Heart left ventricle (tissue), 16 donors: ENCODE data around the gene PPP1R9A. TPM values are rescaled to one million over a fixed set of nuclear protein-coding genes. Genes with fewer than 3 reads are reported as not detected.
A peak's percentile ranks its signal among the peaks of the same experiment; 100 is the strongest.

ENCODE experiments used
- ATAC-seq, 4 donors: fragments of 200-7000 bp; cut with Tn5 transposase; one replicate each; pipeline ENCODE4 v1.9.1; 2020 to 2022; ENCODE audit warnings: moderate library complexity in 4 of 4, mild to moderate bottlenecking in 3 of 4, moderate number of reproducible peaks in 1 of 4
- DNase-seq, 5 donors: peaks; one replicate each; pipeline ENCODE4 v3.0.0-alpha.2; 2020
- H3K27ac ChIP-seq, 12 donors: fragments of 200-600 bp; sonication (generic) in 4 of 12; one replicate each; pipeline versions ENCODE4 v1.5.0 to v1.8.0; 2016 to 2022; ENCODE audit warnings: mild to moderate bottlenecking in 2 of 12
- H3K27me3 ChIP-seq, 9 donors: fragments of 200-600 bp; sonication (generic) in 2 of 9; one replicate each; pipeline versions ENCODE4 v1.5.1 to v1.8.0; 2016 to 2022; ENCODE audit warnings: mild to moderate bottlenecking in 3 of 9
- H3K36me3 ChIP-seq, 9 donors: fragments of 200-600 bp; sonication (generic) in 2 of 9; one replicate each; pipeline versions ENCODE4 v1.5.0 to v1.8.0; 2018 to 2022; ENCODE audit warnings: mild to moderate bottlenecking in 2 of 9
- H3K4me1 ChIP-seq, 12 donors: fragments of 200-600 bp; sonication (generic) in 4 of 12; one replicate each; pipeline versions ENCODE4 v1.5.0 to v1.8.0; 2016 to 2022; ENCODE audit warnings: mild to moderate bottlenecking in 3 of 12
- H3K4me3 ChIP-seq, 12 donors: fragments of 200-600 bp; sonication (generic) in 4 of 12; one replicate each; pipeline versions ENCODE4 v1.5.0 to v1.8.0; 2017 to 2022; ENCODE audit warnings: mild to moderate bottlenecking in 9 of 12, moderate library complexity in 4 of 12
- H3K9me3 ChIP-seq, 12 donors: fragments of 200-600 bp; sonication (generic) in 4 of 12; one replicate each; pipeline versions ENCODE4 v1.5.0 to v1.8.0; 2016 to 2022; ENCODE audit warnings: mild to moderate bottlenecking in 1 of 12
- POLR2A ChIP-seq, 2 donors: fragments of 450-650 bp; IDR thresholded peaks; one replicate each; pipeline ENCODE4 v1.6.1; 2017; ENCODE audit warnings: antibody characterized with exemption in 2 of 2, mild to moderate bottlenecking in 2 of 2, moderate library complexity in 2 of 2
- WGBS, 4 donors: extraction: QIAGEN DNeasy Blood & Tissue Kit in 2 of 4; methylation state at CpG; one replicate each; pipeline versions ENCODE4 v1.1.5 to v1.1.7; 2013 to 2018; 5-methylcytosine and 5-hydroxymethylcytosine counted together
- intact Hi-C, 10 donors: fragments of 100-400 bp; cut with DNase I; formaldehyde crosslinking; loops; one replicate each; pipeline versions ENCODE4 v1.11.1 to v1.14.2; 2022
- polyA plus RNA-seq, 2 donors: library from polyadenylated mRNA; stranded (reverse); fragments of 200-250 nt; gene quantifications; one replicate each; pipeline ENCODE4 v1.2.3, GENCODE V29; 2013
- total RNA-seq, 9 donors: library from RNA; depleted of rRNA in 2 of 9; stranded (reverse); fragments of >200 nt in 2 of 9; fragmentation: NEBNext Ultra II Directional in 3 of 9; extraction: Animal tissue kit (Norgen Biotek cat#: 25700) in 3 of 9; gene quantifications; one replicate each; pipeline versions ENCODE4 v1.1.0 to v1.2.4, GENCODE V29; 2016 to 2023
- TF ChIP-seq, protein P1 (sequence below), 12 donors: fragments of 200-600 bp; sonication (generic) in 4 of 12; IDR thresholded peaks; one replicate each; pipeline versions ENCODE4 v1.5.0 to v1.8.0; 2018 to 2022; ENCODE audit warnings: antibody characterized with exemption in 12 of 12, mild to moderate bottlenecking in 5 of 12
- donor health status: ischemic (EF 13 %, LVEDD 7.1; RV severe dilation, severe dysfunction).
- donor health status: healthy with polysubstance abuse.
- donor health status: DM: no; HTN: yes; CAD: no.
- donor health status: DM: no; HTN: no; CAD: no.
- donor health status: ischemic (EF 25% LVEDD 6.9; RV normal size, moderate dysfunction).
- donor health status: ischemic (EF 25% LVEDD 5.7; RV mildly dilated, moderate dysfunction).
- donor health status: healthy.
- donor health status: DM: yes; HTN: yes; CAD: no.
- donor health status: ischemic (EF 35%, LVEDD 5.7; RV mildly dilated, moderate dysfunction).
- donor health status: nonischemic (EF 11% LVEDD 7.7; RV severe dilation, severe dysfunction).
- donor health status: DM: yes; HTN: yes; CAD: no.
- donor health status: PGD.
- donor health status: ischemic (EF 29% LVEDD 5.4; RV normal size, mild dysfunction).
- donor health status: nonischemic (EF 23%, LVEDD 6.1; RV moderate dilation, normal function).

PPP1R9A gene
- total and polyA plus RNA-seq, 11 donors: 3.6 to 42.8 (median 30.0) TPM

DNA sequence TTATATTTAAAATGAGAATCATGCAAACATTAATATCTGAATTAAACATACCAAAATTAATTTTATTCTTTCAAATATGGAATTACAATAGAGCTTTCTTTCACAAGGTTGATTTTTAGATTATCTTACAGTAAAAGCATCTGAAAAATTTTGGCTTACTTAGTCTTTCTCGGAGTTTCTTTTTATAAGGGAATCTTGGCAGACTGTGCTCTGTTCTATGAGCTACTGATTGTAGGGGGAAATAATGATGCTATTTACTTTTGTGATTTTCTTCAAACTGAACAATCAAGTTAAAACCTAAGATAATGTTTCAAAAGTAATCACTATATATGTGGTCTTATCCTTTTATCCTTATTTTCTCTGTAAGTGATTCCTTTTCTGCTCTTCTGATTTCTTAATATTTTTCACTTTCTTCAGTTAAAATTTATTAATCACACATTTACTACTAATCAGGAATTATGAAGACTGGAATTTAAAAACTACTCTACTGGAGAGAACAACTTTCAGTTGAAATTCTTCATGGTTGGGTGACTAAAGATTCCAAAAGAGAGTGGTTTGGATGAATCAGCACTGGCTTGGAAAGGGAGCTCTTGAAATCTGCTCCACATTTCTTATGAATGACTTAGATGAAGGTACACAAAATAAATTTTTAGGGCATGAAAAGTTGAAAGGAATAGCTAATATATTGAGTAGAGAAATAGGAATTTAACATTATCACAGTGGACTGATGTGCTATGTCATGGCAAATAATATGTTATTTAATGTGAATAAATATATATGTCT lies 103.9 kb downstream of the PPP1R9A start:
- intact Hi-C loops: no loop called here
- Histone ChIP-seq H3K4me3 (no peak overlapping the region), H3K9me3 (peaks cover 0 to 4% (median 0%) of the 10 kb centered on the region in 12 donors), H3K27ac (no peak overlapping the region), H3K27me3 (no peaks in the 10 kb centered on the region), H3K4me1 (peaks cover 0 to 8% (median 0%) of the 10 kb centered on the region in 12 donors), H3K36me3 (no peaks in the 10 kb centered on the region)
- ATAC-seq (no peak), DNase-seq (no peak)
- TF ChIP-seq POLR2A (IDR thresholded peaks at IDR 0.05): no peak
- TF ChIP-seq, protein P1, sequence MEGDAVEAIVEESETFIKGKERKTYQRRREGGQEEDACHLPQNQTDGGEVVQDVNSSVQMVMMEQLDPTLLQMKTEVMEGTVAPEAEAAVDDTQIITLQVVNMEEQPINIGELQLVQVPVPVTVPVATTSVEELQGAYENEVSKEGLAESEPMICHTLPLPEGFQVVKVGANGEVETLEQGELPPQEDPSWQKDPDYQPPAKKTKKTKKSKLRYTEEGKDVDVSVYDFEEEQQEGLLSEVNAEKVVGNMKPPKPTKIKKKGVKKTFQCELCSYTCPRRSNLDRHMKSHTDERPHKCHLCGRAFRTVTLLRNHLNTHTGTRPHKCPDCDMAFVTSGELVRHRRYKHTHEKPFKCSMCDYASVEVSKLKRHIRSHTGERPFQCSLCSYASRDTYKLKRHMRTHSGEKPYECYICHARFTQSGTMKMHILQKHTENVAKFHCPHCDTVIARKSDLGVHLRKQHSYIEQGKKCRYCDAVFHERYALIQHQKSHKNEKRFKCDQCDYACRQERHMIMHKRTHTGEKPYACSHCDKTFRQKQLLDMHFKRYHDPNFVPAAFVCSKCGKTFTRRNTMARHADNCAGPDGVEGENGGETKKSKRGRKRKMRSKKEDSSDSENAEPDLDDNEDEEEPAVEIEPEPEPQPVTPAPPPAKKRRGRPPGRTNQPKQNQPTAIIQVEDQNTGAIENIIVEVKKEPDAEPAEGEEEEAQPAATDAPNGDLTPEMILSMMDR (IDR thresholded peaks at IDR 0.05): no peak
- WGBS, 4 donors: 23 to 44% (median 34%) methylated on average over 1 of the region's 1 CpG

DNA sequence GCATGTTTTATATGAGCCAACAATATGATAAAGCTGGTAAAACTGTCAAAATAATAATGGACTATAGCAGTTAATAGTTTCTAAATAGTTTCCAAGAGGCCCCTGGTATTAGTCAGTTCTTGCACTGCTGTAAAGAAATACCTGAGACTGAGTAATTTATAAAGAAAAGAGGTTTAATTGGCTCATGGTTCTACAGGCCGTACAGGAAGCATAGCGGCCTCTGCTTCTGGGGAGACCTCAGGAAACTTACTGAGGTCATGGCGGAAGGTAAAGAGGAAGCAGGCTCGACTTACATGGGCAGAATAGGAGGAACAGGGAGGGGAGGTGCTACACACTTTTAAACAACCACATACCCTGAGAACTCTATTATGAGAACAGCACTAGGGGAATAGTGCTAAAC lies 104.6 kb downstream of the PPP1R9A start:
- WGBS, 4 donors: 50 to 75% (median 57%) methylated on average over 4 of the region's 4 CpGs
- Histone ChIP-seq H3K9me3 (peaks cover 0 to 4% (median 0%) of the 10 kb centered on the region in 12 donors), H3K27ac (no peak overlapping the region), H3K4me1 (peaks cover 0 to 8% (median 0%) of the 10 kb centered on the region in 12 donors), H3K27me3 (no peaks in the 10 kb centered on the region), H3K36me3 (no peaks in the 10 kb centered on the region), H3K4me3 (no peak overlapping the region)
- no peak for DNase-seq
- TF ChIP-seq POLR2A (IDR thresholded peaks at IDR 0.05): no peak
- TF ChIP-seq, protein P1 (IDR thresholded peaks at IDR 0.05): no peak
- intact Hi-C loops: no loop called here
- ATAC-seq: no peak

DNA sequence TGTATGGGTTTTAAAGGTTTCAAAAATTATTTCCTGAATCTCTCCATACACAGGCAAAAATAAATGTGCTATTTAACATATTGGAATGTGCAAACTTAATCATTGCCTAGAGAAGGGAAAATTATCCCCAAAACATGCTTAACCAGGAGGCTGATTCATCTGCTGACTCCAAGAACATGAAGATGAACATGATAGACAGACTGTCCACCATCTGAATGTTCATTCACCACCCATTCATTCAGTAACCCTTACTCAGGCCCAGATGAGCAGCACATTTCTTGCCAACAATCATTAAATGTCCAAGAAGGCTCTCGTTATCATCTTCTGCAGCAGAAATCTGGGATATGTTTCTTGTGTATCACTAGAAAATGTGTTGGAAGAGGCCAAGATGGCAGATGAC lies 110.6 kb downstream of the PPP1R9A start:
- Histone ChIP-seq H3K27me3 (no peaks in the 10 kb centered on the region), H3K9me3 (peaks cover 0 to 6% (median 0%) of the 10 kb centered on the region in 12 donors), H3K4me1 (no peaks in the 10 kb centered on the region), H3K27ac (no peak overlapping the region), H3K4me3 (no peak overlapping the region), H3K36me3 (no peaks in the 10 kb centered on the region)
- WGBS, 4 donors: 64 to 78% (median 69%) methylated on average over 1 of the region's 1 CpG
- TF ChIP-seq, protein P1 (IDR thresholded peaks at IDR 0.05): no peak
- TF ChIP-seq POLR2A (IDR thresholded peaks at IDR 0.05): no peak
- DNase-seq (no peak), ATAC-seq (peak in 1 of 4 donors; percentile 13)
- intact Hi-C loops: no loop called here

DNA sequence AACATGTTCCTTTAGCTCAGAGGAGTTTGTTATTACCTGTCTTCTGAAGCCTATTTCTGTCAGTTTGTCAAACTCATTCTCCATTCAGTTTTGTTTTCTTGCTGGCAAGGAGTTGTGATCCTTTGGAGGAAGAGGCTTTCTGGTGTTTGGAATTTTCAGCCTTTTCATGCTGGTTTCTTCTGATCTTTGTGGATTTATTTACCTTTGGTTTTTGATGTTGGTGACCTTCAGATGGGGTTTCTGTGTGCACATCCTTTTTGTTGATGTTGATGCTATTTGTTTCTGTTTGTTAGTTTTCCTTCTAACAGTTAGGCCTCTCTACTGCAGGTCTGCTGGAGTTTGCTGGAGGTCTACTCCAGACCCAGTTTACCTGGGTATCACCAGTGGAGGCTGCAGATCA lies 118.6 kb downstream of the PPP1R9A start:
- no peaks in the 10 kb centered on the region for H3K36me3 ChIP-seq
- DNase-seq (no peak), ATAC-seq (no peak)
- no peak overlapping the region for H3K4me3 ChIP-seq
- peaks cover 0 to 3% (median 0%) of the 10 kb centered on the region in 12 donors for H3K4me1 ChIP-seq
- no peak overlapping the region for H3K27ac ChIP-seq
- no peaks in the 10 kb centered on the region for H3K27me3 ChIP-seq
- no peak for TF ChIP-seq POLR2A (IDR thresholded peaks at IDR 0.05)
- TF ChIP-seq, protein P1 (IDR thresholded peaks at IDR 0.05): no peak
- H3K9me3 ChIP-seq: peaks cover 0 to 21% (median 5%) of the 10 kb centered on the region in 12 donors
- intact Hi-C loops: no loop called here
